Measurements from ENCODE around the gene AFF3. TPM values are rescaled to one million over a fixed set of nuclear protein-coding genes. Genes with fewer than 3 reads are reported as not detected.

Gene AFF3
- total and polyA plus RNA-seq, 10 of the 15 experiments (the other 5 are each of a cell fraction or from before 2014, with no cell fraction given): 0.26 to 5.5 (median 3.0) TPM

DNA sequence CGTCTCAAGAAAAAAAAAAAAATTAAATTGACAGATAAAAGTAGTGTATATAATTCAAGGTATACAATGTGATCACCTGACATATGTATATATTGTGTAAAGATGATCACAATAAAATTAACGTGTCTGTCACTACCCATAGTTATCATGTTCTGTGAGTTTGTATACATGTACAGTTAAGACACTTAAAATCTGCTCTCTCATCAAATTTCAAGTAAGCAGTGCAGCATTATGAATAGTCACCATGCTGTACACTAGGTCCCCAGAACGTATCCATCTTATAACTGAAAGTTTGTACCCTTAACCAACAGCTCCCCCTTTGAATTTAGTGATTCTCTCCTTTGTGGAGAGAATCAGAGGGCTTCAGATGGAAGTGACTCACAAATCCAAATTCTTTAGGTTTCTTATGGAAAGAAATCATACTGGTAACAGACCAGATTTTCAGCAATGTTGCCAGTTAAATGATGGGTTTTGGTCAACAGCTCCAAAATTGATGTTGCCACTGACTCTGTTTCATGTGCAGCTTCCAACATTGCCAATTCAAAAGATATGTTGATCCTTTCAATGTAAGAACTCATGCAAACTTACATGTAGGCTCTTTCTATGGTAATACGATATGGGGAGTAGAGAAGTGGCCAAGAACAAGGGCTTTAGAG, 281.5 kb downstream of the AFF3 start:
- ATAC-seq (no peak), DNase-seq (ENCODE audit: low read depth, low spot score) (no peak), FAIRE-seq (no peak)
- peaks cover 6% of the 10 kb centered on the region for H3K4me1 ChIP-seq (ENCODE audit: control insufficient read depth, insufficient read depth, low read length)
- WGBS (ENCODE audit: insufficient coverage, insufficient replicate concordance, low lambda C conversion rate, missing lambda C conversion rate): 59% methylated on average over 4 of the region's 4 CpGs
- no peak overlapping the region for H3K4me2 ChIP-seq (ENCODE audit: control insufficient read depth, insufficient read depth)
- H3K27me3 ChIP-seq (replicated peaks in 1 of 2; ENCODE audit: control insufficient read depth in 2 of 2, insufficient read depth in 2 of 2, low read length in 1 of 2): peaks cover 0 to 1% of the 10 kb centered on the region in 2 experiments; a peak in 1 of 4 replicates
- H3K4me3 ChIP-seq: no peak overlapping the region
- BruUV-seq (replicated peaks): no TSS peak
- H3K79me2 ChIP-seq (ENCODE audit: control insufficient read depth, insufficient read depth, low read length): no peaks in the 10 kb centered on the region
- TF ChIP-seq YBX1 (IDR thresholded peaks at IDR 0.05) (no peak), RFX5 (IDR thresholded peaks at IDR 0.05; ENCODE audit: low read depth, low read length) (no peak), SP1 (IDR thresholded peaks at IDR 0.05; ENCODE audit: low read depth, low read length) (no peak), EZH2 (IDR thresholded peaks at IDR 0.05; ENCODE audit: borderline replicate concordance, control insufficient read depth, low read depth, low read length) (no peak), KDM1A (IDR thresholded peaks at IDR 0.05; ENCODE audit: borderline replicate concordance) (no peak), POLR2A (IDR thresholded peaks at IDR 0.05; ENCODE audit: low read depth, low read length) (no peak), CBX3 (IDR thresholded peaks at IDR 0.05; ENCODE audit: borderline replicate concordance, low read depth) (no peak), RELA (IDR thresholded peaks at IDR 0.05; ENCODE audit: borderline replicate concordance, partially characterized antibody) (no peak), SPI1 (IDR thresholded peaks at IDR 0.05; ENCODE audit: borderline replicate concordance, insufficient read depth, low read depth, low read length) (no peak)
- no peak overlapping the region for H3K9ac ChIP-seq (ENCODE audit: control insufficient read depth, insufficient read depth, low read length)
- ChIA-PET RAD21 (ENCODE audit: unreplicated experiment) (no interaction called here), POLR2A (no interaction called here), CTCF (no interaction called here), SMC1A (ENCODE audit: uncharacterized antibody, unreplicated experiment) (no interaction called here)
- H4K20me1 ChIP-seq (ENCODE audit: control insufficient read depth, insufficient read depth): no peaks in the 10 kb centered on the region
- intact Hi-C loops (cut with micrococcal nuclease; ENCODE audit: unreplicated experiment): no loop called here
- no peak overlapping the region for H3K27ac ChIP-seq (ENCODE audit: control insufficient read depth, insufficient read depth)
- H3K9me3 ChIP-seq (replicated peaks; ENCODE audit: control insufficient read depth, insufficient read depth, low read length): no peaks in the 10 kb centered on the region
- no peaks in the 10 kb centered on the region for H3K36me3 ChIP-seq (ENCODE audit: control insufficient read depth in 2 of 2, insufficient read depth in 2 of 2, low read length in 1 of 2)
- in situ Hi-C loops (cut with MboI): no loop called here
- no peak overlapping the region for H2AFZ ChIP-seq (ENCODE audit: control insufficient read depth, low read depth, low read length)

Measured in GM12878 (cell line).